HG02852 (cell line): ENCODE data around the gene RAP2A.

ENCODE experiments used
- ATAC-seq: cut with Tn5 transposase; IDR thresholded peaks from one replicate; pipeline ENCODE4 v1.9.1; 2021; ENCODE audit warnings: mild to moderate bottlenecking, moderate library complexity; ENCODE audit not compliant: unreplicated experiment

Gene RAP2A

GRCh38 chr13:97433727-97434396 lies at the start of gene RAP2A:
Gene RAP2A, plus strand, starts transcription at chr13:97434169. Its CDS starts 302 bp downstream, at chr13:97434471.
- ATAC-seq: peak; percentile 44

DNA sequence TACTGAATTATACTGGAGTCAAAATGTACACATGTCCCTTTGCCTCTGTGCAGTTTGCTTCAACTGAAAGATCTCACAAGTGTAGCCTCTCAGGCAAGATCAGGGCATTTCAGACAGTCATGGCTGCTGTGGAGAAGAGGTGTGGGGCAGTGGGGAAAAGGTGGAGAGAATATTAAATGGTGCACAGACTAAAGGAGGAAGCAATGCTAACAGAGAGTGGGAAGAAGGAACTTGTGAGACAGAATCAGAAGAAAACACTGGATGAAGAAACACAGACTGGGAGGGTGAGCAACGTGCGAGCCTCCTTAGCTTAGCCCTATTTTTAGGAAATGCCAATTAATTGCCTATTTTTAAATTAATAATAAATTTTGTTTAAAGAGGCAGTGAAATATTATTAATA lies 49.6 kb upstream of the RAP2A start:
- ATAC-seq: no peak

DNA sequence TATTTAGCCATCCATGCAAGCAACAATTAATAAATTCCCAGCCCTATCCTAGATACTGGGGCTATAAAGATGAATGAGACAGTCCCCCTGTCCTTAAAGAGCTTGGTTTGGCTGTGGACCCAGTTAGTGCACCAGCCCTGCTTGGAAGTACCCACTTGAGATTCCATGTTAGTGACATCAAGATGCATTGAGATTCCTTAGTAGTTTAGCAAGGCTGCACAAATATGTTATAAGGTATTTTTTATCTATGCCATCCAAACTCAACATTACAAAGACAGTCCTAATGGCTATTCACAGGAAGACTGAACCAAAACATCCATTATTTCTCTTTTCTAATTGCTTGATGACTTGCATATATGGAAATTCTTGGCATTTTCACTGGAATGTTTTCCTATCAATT lies 48.8 kb upstream of the RAP2A start:
- ATAC-seq: no peak

- ATAC-seq: no peak
Observed at GRCh38 chr13:97385854-97386253, 48.1 kb upstream of the RAP2A start.

- ATAC-seq: no peak
Observed at GRCh38 chr13:97386801-97387484, 47.0 kb upstream of the RAP2A start.

DNA sequence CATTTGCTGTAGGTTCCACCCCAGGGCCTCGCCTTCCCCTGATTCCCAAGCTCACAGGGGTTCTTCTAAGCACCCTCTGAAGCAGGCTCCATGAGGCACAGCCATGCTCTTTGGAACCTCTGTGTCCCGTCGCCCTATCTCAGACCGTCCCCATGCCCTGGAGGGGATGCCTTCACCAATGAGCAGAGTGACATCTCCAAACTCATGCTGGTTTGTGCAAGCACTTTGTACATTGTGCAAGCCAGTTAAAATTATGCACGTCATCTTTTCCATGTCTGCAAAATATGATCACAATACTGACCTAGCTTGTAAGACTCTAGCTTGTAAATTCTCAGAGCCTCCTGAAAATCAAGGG lies 46.5 kb upstream of the RAP2A start:
- ATAC-seq: no peak

DNA sequence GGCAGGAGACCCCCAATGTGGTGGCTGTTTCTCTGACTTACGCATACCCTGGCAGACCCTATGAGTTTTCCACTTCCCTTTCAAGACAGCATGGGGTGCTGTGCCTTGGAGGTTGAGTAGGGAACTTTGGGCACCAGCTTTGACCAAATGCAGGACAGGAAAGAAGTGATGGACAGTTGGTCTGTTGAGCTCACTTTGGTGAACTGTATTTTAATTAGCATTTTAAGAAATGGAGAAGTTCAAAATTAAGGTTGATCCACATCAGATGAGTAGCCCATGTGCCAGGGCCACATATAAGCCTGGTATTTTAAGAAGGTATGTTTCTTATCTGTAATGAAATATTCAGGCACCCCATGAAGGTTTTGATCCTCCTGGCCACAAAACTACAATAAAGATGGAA lies 46.1 kb upstream of the RAP2A start:
- ATAC-seq: no peak

GRCh38 chr13:97388373-97388772 lies 45.6 kb upstream of the RAP2A start:
- no peak for ATAC-seq

GRCh38 chr13:97390941-97391600 lies 42.9 kb upstream of the RAP2A start:
- ATAC-seq: no peak

GRCh38 chr13:97392020-97392419 lies 41.9 kb upstream of the RAP2A start:
- ATAC-seq: no peak

DNA sequence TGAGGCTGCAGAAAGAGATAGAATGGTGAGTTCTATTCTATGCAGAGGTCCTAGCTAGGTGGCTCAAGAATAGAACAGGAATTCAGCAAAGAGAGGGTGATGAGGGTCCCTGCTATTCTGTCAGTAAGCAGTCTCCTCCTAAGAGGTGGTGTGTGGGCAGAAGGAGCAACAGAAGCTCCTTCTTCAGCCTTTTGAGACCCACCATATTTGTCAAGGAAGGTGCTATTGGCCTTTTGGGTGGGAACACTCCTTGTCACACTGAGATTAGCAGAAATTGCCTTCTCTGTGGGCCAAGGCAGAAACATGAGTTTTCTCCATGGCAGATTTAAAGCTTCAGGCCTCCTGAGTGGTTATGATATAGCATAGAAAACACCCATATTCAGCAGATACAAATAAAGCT lies 39.4 kb upstream of the RAP2A start:
- no peak for ATAC-seq

DNA sequence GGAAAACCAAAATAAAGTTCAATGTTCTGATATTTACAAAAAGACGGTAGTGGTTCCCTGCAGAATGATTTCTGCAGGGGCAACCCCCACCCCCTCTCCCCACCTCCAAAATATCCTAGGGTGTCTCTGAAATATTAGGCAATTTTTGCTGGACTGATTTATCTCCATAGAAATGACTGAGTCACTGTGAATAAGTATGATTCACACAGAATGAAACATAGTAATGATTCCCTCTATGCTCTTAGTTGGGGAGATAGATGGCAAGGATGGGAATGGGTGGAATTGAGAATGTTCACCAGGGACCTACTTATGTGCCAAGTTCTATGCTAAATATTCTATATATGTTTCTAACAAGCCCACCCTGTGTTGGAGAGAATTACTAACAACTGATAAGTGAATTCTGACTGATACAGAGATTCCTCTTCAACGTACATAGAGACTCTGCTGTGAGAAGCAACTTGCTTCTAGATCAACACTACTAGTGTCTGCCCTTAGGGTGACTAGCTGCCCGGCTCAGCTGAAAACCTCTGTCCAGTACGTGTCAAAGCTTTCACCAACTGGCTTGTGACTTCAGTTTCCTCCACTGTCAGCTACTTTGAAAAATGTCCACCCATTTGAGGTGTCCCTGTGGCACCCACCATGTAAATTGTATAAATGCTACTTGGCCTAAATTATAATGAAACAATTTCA lies 38.4 kb upstream of the RAP2A start:
- no peak for ATAC-seq

DNA sequence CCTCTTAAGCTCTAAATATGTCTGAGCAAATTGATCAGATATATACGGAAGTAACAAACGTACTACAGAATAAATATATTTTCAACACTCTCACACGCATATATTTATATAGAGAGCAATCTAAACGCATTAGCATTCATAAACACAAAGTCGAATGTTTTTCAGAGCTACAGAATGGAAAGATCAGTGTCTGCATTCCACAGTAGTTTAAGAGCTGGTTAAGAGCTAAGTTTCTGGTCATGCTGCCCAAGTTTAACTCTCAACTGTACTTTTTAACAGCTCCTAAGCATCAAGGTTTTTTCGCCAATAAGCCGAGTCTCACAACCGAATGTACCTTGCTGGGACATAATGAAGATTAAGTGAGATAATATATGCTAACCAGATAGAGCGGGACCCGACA lies 36.7 kb upstream of the RAP2A start:
- no peak for ATAC-seq

DNA sequence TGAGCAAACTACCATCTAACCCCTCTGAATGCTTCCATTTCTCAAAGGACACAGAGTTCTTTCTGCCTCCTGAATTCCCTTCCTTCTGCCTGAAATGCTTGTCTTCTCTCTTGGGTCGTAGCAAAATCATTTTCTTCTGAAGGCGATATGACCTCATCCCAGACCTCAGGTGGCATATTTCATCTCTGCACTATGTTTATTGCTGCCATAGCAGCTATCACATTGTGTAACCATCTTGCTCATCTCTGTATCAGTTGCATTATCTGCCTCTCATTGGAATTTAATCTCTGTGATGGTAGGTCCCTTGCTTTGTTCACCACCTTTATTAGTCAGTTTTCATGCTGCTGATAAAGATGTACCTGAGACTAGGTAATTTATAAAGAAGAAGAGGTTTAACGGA lies 32.5 kb upstream of the RAP2A start:
- no peak for ATAC-seq

DNA sequence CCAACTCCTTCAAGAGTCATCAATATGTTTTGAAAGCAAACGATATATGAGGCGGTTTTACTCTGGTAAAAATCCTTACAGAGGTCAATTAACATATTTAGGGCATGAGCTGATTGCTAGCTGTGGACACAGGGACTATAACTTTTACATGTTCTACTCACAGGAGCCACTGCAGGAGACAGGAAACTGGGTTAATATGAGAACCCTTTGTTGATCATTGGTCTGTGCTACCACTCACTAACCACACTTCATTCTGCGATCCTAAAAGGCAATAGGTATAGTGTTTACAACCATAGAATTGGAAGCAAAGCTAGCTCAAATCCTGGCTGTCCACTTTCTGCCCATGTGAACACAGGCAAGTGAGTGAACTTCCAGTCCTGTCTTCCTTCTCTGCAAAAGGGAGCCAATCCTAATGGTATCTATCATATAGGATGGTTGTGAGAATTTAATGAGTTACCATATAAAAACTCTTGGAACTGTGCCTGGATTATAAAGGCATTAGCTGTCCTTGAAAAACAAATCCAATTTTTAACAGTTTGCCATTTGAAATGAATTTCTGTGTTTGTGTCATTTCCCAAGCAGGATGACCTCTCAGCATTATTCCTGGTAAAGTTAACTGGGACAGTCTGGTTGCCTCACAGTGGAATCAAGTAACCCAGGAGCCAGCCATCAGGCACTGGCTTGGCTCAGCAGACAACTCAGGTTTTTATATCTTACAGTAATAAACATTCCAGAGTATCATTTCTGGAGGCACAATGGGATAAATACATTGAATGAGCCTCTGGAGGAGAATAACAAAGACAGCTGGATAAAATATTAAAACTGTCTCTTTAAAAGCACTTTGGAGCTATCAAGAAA lies 29.8 kb upstream of the RAP2A start:
- ATAC-seq: no peak

- ATAC-seq: no peak
Observed at GRCh38 chr13:97407540-97407939, 26.4 kb upstream of the RAP2A start.

DNA sequence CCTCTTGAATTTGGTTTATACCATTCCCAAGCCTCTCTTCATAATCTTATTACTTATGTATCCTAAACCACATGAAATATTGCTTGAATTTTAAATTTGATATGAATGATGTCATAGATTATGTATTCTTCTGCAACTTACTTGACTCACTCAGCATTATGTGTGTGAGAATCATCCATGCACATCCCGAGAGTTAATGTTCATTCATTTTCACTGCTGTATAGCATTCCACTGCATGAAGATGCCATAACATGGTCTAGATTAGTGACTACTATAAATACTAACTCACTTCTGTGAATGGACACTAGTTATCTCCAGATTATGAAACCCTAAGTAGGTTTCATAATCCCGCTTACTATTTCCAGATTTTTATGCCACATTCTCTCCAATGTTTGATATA lies 25.0 kb upstream of the RAP2A start:
- ATAC-seq: no peak

- ATAC-seq: no peak
Observed at GRCh38 chr13:97411984-97412383, 22.0 kb upstream of the RAP2A start.

DNA sequence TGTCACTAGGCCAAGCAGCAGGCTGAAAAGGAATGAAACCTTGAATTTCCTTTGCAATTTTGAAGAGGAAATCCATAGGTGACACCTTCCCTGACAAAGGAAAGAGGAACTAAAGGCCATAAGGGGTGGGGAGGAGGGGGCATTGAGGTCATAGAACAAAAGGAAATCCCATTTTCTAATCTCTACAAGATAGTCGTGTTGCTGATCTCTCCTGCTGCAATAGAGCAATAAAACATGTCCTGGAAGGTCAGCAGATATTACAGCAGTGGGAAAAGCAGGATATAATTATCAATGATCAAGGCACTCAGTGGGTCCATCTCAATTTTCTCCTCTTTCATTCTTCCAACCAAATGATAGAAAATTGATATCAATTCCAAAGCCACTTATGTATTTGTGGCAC lies 20.3 kb upstream of the RAP2A start:
- no peak for ATAC-seq

GRCh38 chr13:97414392-97414791 lies 19.6 kb upstream of the RAP2A start:
- no peak for ATAC-seq

GRCh38 chr13:97417698-97418097 lies 16.3 kb upstream of the RAP2A start:
- ATAC-seq: no peak
